GM19324 (cell line): ENCODE data around the gene CBY2.
"Not testable (repeated sequence)": the region's sequence is repeated elsewhere in the genome, so short reads cannot be mapped to it uniquely, and the experiment has no call there.

Experiments
- ATAC-seq: cut with Tn5 transposase; IDR thresholded peaks from one replicate; pipeline ENCODE4 v1.9.1; 2021; ENCODE audit warnings: mild to moderate bottlenecking, moderate library complexity; ENCODE audit not compliant: unreplicated experiment, low FRiP score

CBY2 gene

GRCh38 chr13:45737571-45738017 is 35.5 kb downstream of the CBY2 start:
- no peak for ATAC-seq

GRCh38 chr13:45742985-45743384 is 40.9 kb downstream of the CBY2 start:
- ATAC-seq, result no peak

DNA sequence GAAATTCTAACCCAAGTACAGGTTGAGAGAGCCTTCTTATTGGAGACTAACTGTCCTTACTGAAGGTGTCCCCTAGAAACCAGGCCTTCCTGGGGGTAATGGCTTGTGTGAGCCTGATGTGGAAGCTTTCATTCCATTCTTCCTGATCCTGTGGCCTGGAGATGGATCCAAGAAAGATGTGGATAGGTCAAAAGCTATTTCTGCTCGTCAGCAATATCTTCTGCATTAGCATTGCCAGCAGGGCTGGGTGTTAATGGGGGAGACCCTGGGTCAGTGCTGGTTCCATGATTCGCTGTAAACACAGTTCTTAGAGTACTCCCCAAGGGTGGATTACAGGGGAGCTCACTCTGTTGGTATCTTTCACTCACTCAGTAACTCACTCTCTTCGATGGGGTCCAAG is 42.9 kb downstream of the CBY2 start:
- no peak for ATAC-seq

- no peak for ATAC-seq
Observed at GRCh38 chr13:45747071-45747470, 45.0 kb downstream of the CBY2 start.

DNA sequence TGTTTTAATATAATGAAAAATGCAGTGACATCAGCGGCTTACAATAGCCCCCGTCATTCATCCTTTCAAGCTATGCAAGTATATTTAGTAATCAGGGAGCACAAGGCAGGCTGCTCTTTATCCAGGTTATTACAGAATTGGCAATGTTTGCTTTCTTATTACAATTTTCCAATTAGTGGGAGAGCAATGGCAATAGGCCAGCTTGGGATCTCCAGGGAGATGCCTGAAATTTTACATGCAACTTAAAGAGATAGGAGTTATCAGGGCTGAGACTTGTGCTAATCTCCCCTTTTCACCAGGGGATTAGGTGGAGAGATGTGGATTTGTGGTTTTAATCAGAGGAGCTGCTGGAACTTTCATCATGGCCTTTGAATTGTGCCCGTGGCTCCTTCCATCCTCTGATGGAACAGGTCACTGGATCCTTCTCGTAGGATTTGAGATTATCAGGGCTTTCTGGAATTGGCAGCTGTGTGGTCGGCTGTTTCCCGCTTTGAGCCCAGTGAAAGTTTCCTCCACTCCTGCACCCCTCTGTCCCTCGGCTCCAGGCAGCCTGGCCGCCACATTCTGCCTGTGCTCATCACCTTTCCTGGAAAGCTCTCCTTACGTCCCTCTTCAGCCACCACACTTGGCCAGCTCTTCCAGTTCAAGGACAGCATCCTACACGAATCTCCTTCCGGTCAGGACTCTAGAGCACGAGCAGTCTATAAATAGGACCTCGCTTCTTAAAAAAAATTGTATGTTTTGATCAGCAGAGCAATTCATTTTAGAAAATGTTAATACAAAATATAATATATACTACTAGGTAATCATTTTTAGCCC is 47.0 kb downstream of the CBY2 start:
- ATAC-seq, result no peak

GRCh38 chr13:45750566-45750965 is 48.4 kb downstream of the CBY2 start:
- no peak for ATAC-seq

DNA sequence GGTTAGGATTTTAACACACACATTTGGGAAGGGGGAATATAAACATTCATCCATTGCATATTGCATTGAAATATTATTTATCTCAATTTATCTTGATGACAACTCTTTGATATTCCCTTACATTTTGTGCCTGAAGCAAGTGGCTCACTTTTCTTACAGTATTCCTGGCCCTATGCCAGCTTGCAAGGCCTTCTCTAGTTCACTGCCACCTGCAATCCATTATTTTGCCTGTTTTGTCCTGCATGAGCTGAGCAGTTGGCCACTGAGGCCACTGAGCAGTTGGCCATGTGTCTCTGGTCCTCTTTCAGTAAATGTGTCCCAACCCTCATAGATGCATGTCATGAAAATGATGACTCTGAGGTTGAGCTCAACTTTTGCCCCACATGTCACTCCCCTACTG is 49.8 kb downstream of the CBY2 start:
- no peak for ATAC-seq

DNA sequence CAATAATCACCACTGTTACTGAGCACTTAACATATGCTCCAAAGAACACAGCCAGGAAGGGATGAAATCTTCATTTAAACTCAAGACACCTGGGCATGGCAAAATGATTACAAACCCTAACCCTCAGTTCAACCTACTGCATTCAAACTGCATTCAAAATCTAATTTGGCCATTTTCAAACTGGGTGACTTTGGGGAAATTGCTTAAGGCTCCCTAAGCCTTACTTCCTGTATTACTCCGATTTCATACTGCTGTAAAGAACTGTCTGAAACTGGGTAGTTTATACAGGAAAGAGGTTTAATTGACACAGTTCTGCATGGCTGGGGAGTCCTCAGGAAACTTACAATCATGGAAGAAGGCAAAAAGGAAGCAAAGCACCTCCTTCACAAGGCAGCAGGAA is 50.4 kb downstream of the CBY2 start:
- ATAC-seq, result no peak

GRCh38 chr13:45756498-45756897 is 54.4 kb downstream of the CBY2 start:
- not testable (repeated sequence) for ATAC-seq

DNA sequence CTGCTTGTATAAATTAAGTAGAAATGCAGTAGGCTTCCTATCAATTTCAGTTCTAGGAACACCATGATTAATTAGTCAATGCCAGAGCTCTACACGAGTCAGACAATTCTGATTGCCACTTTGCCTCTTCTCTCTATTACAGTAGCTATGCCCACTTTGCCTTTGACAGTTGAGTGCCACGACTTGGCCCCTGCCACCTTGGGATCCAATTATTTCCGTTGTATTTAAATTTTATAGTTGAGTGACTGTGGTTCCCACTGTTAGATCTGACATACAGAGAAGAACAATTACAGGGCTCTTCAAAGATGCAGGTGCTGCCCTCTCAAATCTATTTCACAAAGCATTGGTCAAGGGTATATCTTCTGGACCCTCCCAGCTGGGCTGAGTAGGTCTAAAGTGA is 55.5 kb downstream of the CBY2 start:
- not testable (repeated sequence) for ATAC-seq

DNA sequence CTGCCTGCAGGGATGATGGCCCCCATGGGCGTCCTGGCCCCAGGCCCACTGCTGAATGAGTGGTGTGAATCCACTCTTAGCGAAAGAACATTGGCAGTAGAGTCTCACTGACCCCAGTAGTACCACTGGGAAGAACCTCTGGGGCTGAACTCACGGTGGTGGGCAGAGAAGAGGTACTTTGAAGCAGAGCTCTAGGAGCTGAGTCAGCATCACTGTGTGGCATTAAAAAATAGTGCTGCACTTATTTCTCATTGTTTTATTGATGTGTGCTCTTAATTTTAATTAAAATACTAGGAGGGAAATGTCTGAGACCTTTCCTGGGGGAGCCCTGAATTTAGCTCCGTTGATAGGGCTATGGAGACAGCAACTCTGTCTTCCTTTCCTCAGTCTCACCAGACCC is 61.3 kb downstream of the CBY2 start:
- ATAC-seq, result no peak
